D721Med (cell line): ENCODE results near the gene STK4.

Source experiments
- DNase-seq: peaks from one replicate; pipeline ENCODE4 v3.0.0; 2011; ENCODE audit warnings: low spot score; ENCODE audit not compliant: insufficient read length
- FAIRE-seq: peaks from 2 replicates; lab custom pipeline; 2011; peaks lifted over from hg19 to GRCh38; lab: Jason Lieb, UNC
- TF ChIP-seq, protein P1 (sequence below): IDR thresholded peaks from 2 replicates; pipeline ENCODE4 v1.5.1; 2012; ENCODE audit warnings: mild to moderate bottlenecking, control low read depth; ENCODE audit not compliant: insufficient read depth; ENCODE audit errors: missing control alignments

STK4 gene

DNA sequence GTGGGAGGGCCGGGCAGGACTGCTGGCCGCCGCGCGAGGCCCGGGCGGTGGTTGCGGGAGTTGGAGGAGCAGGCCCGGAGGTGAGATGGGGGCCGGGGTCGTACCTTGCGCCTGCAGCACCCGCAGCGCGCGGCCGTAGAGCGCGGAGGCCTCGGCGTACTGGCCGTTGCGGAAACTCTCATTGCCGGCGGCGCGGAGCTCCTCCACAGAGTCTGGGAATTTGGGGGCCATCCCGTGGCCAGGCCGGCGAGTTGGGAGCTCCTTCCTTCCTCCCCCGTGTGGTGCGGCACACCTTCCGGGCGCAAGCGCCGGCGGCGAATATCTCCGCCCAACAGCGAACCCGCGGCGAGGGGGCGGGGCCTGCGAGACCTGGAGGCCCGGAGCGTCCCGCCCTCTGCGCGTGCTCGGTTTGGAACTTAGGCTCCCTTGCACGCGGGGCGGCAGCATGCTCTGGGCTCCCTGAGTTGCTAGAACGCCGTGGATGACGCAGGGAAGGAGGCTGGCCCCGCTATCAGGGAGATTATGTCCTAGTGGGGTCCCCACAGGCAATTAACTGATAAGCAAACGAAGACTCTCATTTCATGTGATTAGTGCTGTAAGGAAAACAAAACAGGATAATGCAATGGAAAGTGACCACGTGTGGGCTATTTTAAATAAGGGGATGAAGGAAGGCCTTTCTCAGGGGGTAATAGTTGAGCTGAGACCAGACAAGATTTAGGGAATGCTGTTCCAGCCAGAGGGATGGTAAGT, 6.0 kb upstream of the STK4 start, which contains the start of gene TOMM34:
Gene TOMM34, minus strand, starts transcription at position 295 of the 750 bp plus-strand sequence. Its CDS starts 64 bp downstream, at position 231.
- DNase-seq: peak; percentile 90
- TF ChIP-seq, protein P1, sequence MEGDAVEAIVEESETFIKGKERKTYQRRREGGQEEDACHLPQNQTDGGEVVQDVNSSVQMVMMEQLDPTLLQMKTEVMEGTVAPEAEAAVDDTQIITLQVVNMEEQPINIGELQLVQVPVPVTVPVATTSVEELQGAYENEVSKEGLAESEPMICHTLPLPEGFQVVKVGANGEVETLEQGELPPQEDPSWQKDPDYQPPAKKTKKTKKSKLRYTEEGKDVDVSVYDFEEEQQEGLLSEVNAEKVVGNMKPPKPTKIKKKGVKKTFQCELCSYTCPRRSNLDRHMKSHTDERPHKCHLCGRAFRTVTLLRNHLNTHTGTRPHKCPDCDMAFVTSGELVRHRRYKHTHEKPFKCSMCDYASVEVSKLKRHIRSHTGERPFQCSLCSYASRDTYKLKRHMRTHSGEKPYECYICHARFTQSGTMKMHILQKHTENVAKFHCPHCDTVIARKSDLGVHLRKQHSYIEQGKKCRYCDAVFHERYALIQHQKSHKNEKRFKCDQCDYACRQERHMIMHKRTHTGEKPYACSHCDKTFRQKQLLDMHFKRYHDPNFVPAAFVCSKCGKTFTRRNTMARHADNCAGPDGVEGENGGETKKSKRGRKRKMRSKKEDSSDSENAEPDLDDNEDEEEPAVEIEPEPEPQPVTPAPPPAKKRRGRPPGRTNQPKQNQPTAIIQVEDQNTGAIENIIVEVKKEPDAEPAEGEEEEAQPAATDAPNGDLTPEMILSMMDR: no peak
- FAIRE-seq: no peak

DNA sequence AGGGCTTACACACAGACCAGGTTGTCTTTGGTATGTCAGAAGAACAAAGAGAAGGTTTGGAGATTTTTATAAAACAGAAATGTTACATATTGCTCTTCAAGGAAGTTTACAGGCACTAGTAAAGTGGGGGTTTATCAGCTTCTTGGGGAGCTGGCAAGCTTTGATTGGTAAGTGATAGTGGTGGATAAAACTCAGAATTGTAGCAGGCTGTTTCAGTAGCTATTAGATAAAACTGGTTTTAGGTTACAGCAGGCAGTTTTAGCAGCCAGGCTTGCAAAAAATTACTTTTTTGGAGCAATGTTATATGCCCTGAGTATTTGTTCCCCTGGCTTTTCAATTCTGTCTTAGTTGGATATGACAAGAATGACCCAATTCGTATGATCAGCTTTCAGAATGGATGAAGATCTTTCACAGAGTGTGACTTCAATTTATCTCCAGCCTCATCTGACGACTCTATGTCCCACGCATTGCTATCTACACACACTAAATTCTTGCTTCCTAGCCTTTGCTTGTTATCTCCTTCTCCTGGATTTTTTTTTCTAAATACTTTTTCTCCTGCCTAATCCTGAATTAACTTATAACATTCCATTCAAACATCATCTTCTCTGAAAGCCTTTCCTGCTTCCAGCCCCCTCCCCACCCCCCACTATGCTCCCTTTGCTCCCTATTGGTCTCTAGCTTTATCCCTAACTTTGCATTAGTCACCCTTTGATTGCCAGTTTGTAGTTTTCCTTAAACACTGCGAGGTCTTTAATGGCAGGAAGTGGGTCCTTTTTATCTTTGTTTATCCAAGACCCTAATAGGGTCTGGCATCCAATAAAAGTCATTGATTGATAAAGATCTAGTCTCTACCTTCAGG, 5.1 kb upstream of the STK4 start:
- no peak for FAIRE-seq
- no peak for DNase-seq
- TF ChIP-seq, protein P1: no peak

DNA sequence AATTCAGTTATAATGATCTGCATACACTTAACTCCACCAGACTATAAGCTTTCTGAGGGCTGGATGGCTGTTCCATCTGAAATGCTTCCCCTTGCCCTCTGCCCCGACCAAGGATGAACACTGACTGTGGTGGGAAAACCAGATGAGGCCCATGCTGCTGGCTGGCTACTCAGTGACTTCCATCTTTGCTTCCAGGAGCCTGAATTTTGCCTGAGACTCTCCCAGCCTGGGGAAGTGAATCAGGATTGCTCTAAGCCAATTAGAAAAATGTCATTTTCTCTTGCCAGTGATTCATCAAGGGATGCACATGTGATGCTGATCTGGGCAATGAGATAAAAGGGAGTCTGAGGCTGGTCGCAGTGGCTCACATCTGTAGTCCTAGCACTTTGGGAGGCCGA, 4.4 kb upstream of the STK4 start:
- no peak for FAIRE-seq
- TF ChIP-seq, protein P1: no peak
- DNase-seq: no peak

DNA sequence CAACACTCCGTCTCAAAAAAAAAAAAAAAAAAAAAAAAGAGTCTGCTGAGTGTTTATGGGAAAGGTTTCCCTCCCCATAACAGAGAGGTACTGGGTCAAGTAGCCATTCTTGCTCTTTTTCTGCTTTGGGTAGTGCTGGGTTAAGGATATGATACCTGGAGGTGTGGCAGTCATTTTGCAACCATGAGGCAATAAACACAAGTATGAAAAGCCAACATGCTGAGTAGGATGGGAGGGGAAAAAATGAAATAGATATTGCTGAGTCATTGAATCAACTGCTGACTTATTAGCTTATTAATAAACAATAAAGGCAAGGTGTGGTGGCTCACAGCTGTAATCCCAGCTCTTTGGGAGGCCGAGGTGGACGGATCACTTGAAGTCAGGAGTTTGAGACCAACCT, 3.8 kb upstream of the STK4 start:
- TF ChIP-seq, protein P1: no peak
- FAIRE-seq (no peak), DNase-seq (no peak)

DNA sequence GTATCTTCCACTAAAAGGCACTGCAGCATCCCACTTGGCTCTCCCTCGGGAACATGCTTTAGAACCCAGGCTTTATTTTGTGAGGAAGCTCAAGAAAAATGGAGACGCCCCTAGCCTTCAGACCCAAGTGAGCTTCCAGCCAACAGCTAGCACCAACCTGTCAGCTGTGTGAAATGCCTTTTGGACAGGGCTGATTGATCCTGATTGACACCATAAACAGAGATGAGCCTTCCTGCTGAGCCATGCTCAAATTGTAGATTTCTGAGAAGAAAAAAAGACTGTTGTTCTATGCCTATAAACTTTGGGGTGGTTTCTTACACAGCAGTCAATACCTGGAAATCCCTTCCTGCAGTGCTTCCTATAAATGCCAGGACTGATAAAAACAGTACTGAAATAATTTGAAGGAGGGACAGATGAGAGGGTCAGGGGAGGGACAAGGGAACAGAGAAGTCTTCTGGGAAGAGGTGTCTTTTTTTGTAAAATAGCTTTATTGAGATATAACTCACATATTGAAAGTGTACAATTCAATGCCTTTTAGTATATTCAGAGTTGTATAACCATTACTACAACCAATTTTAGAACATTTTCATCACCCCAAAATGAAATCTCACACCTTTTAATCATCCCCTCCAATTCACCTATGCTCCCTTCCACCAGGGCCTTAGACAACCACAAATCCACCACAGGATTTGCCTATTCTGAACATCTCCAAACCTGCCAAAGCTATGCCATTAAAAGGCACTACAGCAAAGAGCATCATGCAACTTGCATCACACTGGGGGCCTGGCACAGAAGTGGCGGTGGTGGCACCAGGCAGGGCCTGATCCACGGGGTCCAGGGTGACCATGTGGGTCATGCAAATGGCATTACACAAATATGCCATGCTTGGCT, 2.7 kb upstream of the STK4 start:
- no peak for FAIRE-seq
- TF ChIP-seq, protein P1: no peak

DNA sequence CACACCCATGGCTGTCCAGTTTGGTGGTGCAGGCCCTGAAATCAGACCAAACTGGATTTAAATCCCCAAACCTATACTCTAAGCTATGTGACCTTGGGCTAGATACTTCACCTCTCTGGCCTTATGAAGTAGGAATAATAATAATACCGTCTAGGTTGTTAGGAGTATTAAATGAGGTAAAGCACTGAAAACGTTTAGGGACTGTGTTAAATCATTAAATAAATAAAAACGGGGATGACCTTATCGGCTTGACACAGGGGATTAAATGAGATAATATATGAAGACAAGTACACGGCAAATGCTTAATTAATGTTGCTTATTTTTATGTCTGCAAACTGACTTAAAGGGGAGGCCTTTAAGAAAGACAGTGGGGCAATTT, 672 bp upstream of the STK4 start:
- TF ChIP-seq, protein P1: no peak
- DNase-seq (no peak), FAIRE-seq (no peak)

More for the DNA sequence above, 2.7 kb upstream of the STK4 start:
- no peak for DNase-seq
